Smooth muscle cell (in vitro differentiated cells): ENCODE results near the gene UGGT2. TPM values are rescaled to one million over a fixed set of nuclear protein-coding genes. Genes with fewer than 3 reads are reported as not detected.
"Not testable (repeated sequence)": the region's sequence is repeated elsewhere in the genome, so short reads cannot be mapped to it uniquely, and the experiment has no call there.

Experiments
- DNase-seq: peaks from one replicate; lab custom pipeline; 2025; ENCODE audit not compliant: unreplicated experiment; lab: John Stamatoyannopoulos, UW
- H2AFZ ChIP-seq: fragments of 200-600 bp; sonication (generic); 2 replicates; pipeline ENCODE4 v1.6.0; 2016; ENCODE audit warnings: antibody characterized with exemption, low read depth, mild to moderate bottlenecking
- H3F3A ChIP-seq: fragments of 200-600 bp; sonication (generic); 2 replicates; pipeline ENCODE4 v1.6.0; 2017; ENCODE audit warnings: antibody characterized with exemption, low read depth
- H3K27ac ChIP-seq: fragments of 200-600 bp; sonication (generic); 2 replicates; pipeline ENCODE4 v1.5.1; 2016; ENCODE audit warnings: low read depth, mild to moderate bottlenecking
- H3K27me3 ChIP-seq: fragments of 200-600 bp; sonication (generic); 2 replicates; pipeline ENCODE4 v1.6.1; 2016; ENCODE audit warnings: low read depth, mild to moderate bottlenecking
- H3K36me3 ChIP-seq: fragments of 200-600 bp; sonication (generic); 2 replicates; pipeline ENCODE4 v1.5.1; 2016; ENCODE audit warnings: low read depth
- H3K4me1 ChIP-seq: fragments of 200-600 bp; sonication (generic); 2 replicates; pipeline ENCODE4 v1.5.1; 2016; ENCODE audit warnings: low read depth
- H3K4me2 ChIP-seq: fragments of 200-600 bp; sonication (generic); 2 replicates; pipeline ENCODE4 v1.6.0; 2016; ENCODE audit warnings: mild to moderate bottlenecking
- H3K4me3 ChIP-seq: fragments of 200-600 bp; sonication (generic); 2 replicates; pipeline ENCODE4 v1.5.1; 2016; ENCODE audit warnings: mild to moderate bottlenecking
- H3K79me2 ChIP-seq: fragments of 200-600 bp; sonication (generic); 2 replicates; pipeline ENCODE4 v1.6.0; 2016; ENCODE audit warnings: low read depth, mild to moderate bottlenecking
- H3K9ac ChIP-seq: fragments of 200-600 bp; sonication (generic); 2 replicates; pipeline ENCODE4 v1.6.0; 2016; ENCODE audit warnings: low read depth
- H3K9me3 ChIP-seq: fragments of 200-600 bp; sonication (generic); replicated peaks from 2 replicates; pipeline ENCODE4 v1.5.1; 2016; ENCODE audit warnings: low read depth
- H4K20me1 ChIP-seq: fragments of 200-600 bp; sonication (generic); 2 replicates; pipeline ENCODE4 v1.6.0; 2016; ENCODE audit warnings: low read depth
- WGBS: methylation state at CpG from one replicate; pipeline ENCODE4 v1.1.7; 2016; ENCODE audit warnings: low lambda C conversion rate; 5-methylcytosine and 5-hydroxymethylcytosine counted together
- polyA plus RNA-seq: library from polyadenylated mRNA; unstranded; fragments of >200 nt; fragmentation: Nextera tagmentation; extraction: Ambion mirVana; gene quantifications from 2 replicates; pipeline ENCODE4 v1.2.1, GENCODE V29; 2016
- total RNA-seq: library from RNA; depleted of rRNA; stranded (reverse); fragments of >200 nt; gene quantifications from 2 replicates; pipeline ENCODE4 v1.2.3, GENCODE V29; 2014
- TF ChIP-seq, protein P1 (sequence below): fragments of 200-600 bp; sonication (generic); IDR thresholded peaks from 2 replicates; pipeline ENCODE4 v1.5.1; 2017; ENCODE audit warnings: borderline replicate concordance, mild to moderate bottlenecking, antibody characterized with exemption; ENCODE audit not compliant: insufficient read depth, poor library complexity, severe bottlenecking

Gene UGGT2
- total and polyA plus RNA-seq, 2 experiments from 2014 or later = 27.4 to 67.2 TPM

DNA sequence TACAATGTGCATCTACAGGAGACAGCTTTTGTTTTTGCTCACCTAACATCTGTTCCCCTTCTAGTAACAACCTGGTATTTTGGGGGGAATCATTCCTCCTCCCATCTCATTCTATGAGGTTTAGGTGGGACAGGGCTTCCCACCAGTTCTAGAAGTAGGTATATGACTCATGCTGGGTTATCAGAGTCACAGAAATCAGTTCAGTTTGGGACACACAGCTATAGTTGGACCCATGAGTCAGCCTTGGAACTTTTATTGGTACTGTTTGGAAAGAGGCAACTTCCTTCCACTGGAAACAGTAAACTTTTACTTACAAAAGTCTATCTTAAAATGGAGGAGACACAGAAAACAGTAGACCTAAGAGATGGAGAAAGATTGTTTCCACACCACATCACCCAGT is 190.8 kb downstream of the UGGT2 start:
- peaks cover 5% of the 10 kb centered on the region for H3K36me3 ChIP-seq
- TF ChIP-seq, protein P1, sequence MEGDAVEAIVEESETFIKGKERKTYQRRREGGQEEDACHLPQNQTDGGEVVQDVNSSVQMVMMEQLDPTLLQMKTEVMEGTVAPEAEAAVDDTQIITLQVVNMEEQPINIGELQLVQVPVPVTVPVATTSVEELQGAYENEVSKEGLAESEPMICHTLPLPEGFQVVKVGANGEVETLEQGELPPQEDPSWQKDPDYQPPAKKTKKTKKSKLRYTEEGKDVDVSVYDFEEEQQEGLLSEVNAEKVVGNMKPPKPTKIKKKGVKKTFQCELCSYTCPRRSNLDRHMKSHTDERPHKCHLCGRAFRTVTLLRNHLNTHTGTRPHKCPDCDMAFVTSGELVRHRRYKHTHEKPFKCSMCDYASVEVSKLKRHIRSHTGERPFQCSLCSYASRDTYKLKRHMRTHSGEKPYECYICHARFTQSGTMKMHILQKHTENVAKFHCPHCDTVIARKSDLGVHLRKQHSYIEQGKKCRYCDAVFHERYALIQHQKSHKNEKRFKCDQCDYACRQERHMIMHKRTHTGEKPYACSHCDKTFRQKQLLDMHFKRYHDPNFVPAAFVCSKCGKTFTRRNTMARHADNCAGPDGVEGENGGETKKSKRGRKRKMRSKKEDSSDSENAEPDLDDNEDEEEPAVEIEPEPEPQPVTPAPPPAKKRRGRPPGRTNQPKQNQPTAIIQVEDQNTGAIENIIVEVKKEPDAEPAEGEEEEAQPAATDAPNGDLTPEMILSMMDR = no peak
- H3F3A ChIP-seq = no peaks in the 10 kb centered on the region
- no peaks in the 10 kb centered on the region for H3K27me3 ChIP-seq
- no peak overlapping the region for H3K4me2 ChIP-seq
- no peaks in the 10 kb centered on the region for H4K20me1 ChIP-seq
- no peak for DNase-seq
- H3K4me1 ChIP-seq = no peaks in the 10 kb centered on the region
- H3K9me3 ChIP-seq = no peaks in the 10 kb centered on the region
- H3K9ac ChIP-seq = no peak overlapping the region
- H3K4me3 ChIP-seq = no peak overlapping the region
- no peaks in the 10 kb centered on the region for H3K79me2 ChIP-seq
- H3K27ac ChIP-seq = no peak overlapping the region
- H2AFZ ChIP-seq = no peak overlapping the region

DNA sequence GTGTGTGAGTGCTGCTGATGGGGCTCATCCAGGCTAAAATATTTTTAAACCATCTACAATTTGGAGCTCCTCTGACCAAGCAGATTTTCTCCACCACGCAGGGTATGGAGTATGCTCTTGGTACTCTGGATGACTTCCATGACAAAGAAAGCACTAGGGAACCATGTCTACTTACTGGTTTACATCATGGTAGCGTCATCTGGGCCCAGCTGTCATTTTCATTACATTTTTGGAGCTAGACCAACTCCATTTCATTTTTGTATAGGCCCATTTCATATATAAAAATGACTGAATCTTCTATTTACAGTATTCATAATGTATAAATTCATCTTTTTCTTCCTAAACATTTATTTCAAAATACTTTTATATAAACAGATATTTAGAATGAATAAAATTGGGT is 191.9 kb downstream of the UGGT2 start:
- H3K79me2 ChIP-seq = no peaks in the 10 kb centered on the region
- peaks cover 5% of the 10 kb centered on the region for H3K36me3 ChIP-seq
- no peaks in the 10 kb centered on the region for H4K20me1 ChIP-seq
- no peak overlapping the region for H3K9ac ChIP-seq
- no peak overlapping the region for H3K27ac ChIP-seq
- no peak overlapping the region for H2AFZ ChIP-seq
- no peaks in the 10 kb centered on the region for H3K4me1 ChIP-seq
- WGBS = 96% methylated on average over 2 of the region's 2 CpGs
- TF ChIP-seq, protein P1 = no peak
- no peaks in the 10 kb centered on the region for H3K27me3 ChIP-seq
- H3K4me3 ChIP-seq = no peak overlapping the region
- no peaks in the 10 kb centered on the region for H3K9me3 ChIP-seq
- DNase-seq = no peak
- no peak overlapping the region for H3K4me2 ChIP-seq
- H3F3A ChIP-seq = no peaks in the 10 kb centered on the region

DNA sequence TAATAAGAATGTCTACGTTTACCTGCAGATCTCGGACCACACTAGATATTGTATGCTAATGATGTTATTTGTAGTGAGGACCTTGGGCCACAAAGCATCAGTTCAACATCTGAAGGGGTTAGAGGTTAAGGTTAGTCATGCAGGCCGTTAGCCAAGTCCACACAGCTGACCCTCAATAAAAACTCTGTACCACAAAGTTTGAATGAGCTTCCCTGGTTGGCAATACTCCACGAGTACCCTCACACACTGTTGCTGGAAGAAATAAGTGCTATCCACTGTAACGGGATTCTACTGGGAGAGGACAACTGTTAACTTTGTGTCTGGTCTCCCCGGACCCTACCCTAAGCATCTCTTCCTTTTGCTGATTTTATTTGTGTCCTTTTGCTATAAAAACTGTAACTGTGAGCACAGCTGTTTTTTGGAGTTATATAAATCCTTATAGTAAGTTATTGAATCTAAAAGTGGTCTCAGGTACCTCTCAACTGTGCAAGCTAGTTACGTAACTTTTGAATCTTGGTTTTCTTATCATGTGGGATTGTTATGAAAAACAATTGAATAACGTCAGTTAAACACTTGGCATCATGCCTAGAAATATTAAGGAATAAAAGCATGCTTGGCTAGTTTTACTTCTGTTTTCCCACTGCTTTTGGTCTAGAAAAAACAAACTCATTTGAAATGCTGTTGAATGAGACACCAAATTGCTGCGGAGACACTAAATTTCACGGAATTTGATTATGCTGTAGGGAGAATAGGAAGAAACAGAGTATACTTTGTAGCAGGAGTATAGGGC is 194.7 kb downstream of the UGGT2 start:
- H3F3A ChIP-seq = no peaks in the 10 kb centered on the region
- WGBS = 92% methylated on average over 10 of the region's 10 CpGs
- H3K27me3 ChIP-seq = no peaks in the 10 kb centered on the region
- H3K27ac ChIP-seq = no peak overlapping the region
- no peaks in the 10 kb centered on the region for H3K4me1 ChIP-seq
- H3K9ac ChIP-seq = no peak overlapping the region
- H4K20me1 ChIP-seq = no peaks in the 10 kb centered on the region
- H3K4me3 ChIP-seq = no peak overlapping the region
- no peaks in the 10 kb centered on the region for H3K79me2 ChIP-seq
- H3K4me2 ChIP-seq = no peak overlapping the region
- H3K36me3 ChIP-seq = peaks cover 8% of the 10 kb centered on the region
- H3K9me3 ChIP-seq = no peaks in the 10 kb centered on the region
- TF ChIP-seq, protein P1 = no peak
- no peak for DNase-seq
- H2AFZ ChIP-seq = no peak overlapping the region

DNA sequence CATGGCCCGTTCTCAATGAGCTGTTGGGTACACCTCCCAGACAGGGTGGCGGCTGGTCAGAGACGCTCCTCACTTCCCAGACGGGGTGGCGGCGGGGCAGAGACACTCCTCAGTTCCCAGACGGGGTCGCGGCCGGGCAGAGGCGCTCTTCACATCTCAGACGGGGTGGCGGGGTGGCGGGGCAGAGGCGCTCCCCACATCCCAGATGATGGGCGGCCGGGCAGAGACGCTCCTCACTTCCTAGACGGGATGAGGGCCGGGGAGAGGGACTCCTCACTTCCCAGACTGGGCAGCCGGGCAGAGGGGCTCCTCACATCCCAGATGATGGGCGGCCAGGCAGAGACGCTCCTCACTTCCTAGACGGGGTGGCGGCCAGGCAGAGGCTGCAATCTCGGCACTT is 207.5 kb downstream of the UGGT2 start:
- not testable (repeated sequence) for H3K4me3 ChIP-seq, H3K9ac ChIP-seq, DNase-seq, H3K79me2 ChIP-seq, H3K4me1 ChIP-seq, H2AFZ ChIP-seq, H4K20me1 ChIP-seq, H3K36me3 ChIP-seq, H3K4me2 ChIP-seq, H3F3A ChIP-seq, H3K9me3 ChIP-seq, H3K27me3 ChIP-seq, H3K27ac ChIP-seq
- whole genome bisulfite sequencing = 93% methylated on average over 25 of the region's 26 CpGs
